ENCODE results near the gene RNASE3. TPM values are rescaled to one million over a fixed set of nuclear protein-coding genes. Genes with fewer than 3 reads are reported as not detected.

The RNASE3 gene
- total RNA-seq, 4 donors from 2014 or later = not detected

Other genes with a start within 250 kb of the RNASE3 start
- not detected for gene OR6S1, start 249.7 kb upstream of the RNASE3 start, total RNA-seq
- 100 to 1,000 TPM; 115 to 280 (median 181) TPM for gene RNASE4, start 206.8 kb upstream of the RNASE3 start, total RNA-seq
- 100 to 1,000 TPM in 1 of 4 donors, 10 to 100 TPM in 3; 24.4 to 114 (median 45.6) TPM for gene ANG, start 202.6 kb upstream of the RNASE3 start, total RNA-seq
- not detected for gene EDDM3A, start 145.5 kb upstream of the RNASE3 start, total RNA-seq
- not detected for gene EDDM3B, start 123.0 kb upstream of the RNASE3 start, total RNA-seq
- gene RNASE6, start 110.1 kb upstream of the RNASE3 start, total RNA-seq = 10 to 100 TPM; 18.0 to 48.5 (median 30.1) TPM
- gene RNASE1, start 88.5 kb upstream of the RNASE3 start, total RNA-seq = 1,000 to 10,000 TPM in 3 of 4 donors, 100 to 1,000 TPM in 1; 999 to 1,585 (median 1,253) TPM
- 1 to 10 TPM; 2.5 to 8.2 (median 5.5) TPM for gene RNASE2, start 64.1 kb downstream of the RNASE3 start, total RNA-seq
- 10 to 100 TPM; 36.8 to 89.7 (median 51.3) TPM for gene METTL17, start 98.6 kb downstream of the RNASE3 start, total RNA-seq
- not detected for gene SLC39A2, start 107.9 kb downstream of the RNASE3 start, total RNA-seq
- gene NDRG2, start 133.7 kb downstream of the RNASE3 start, total RNA-seq = 100 to 1,000 TPM; 169 to 444 (median 218) TPM
- gene TPPP2, start 138.8 kb downstream of the RNASE3 start, total RNA-seq = not detected
- gene RNASE13, start 143.4 kb downstream of the RNASE3 start, total RNA-seq = not detected
- gene RNASE7, start 151.0 kb downstream of the RNASE3 start, total RNA-seq = not detected
- gene RNASE8, start 166.4 kb downstream of the RNASE3 start, total RNA-seq = not detected
- gene ARHGEF40, start 178.9 kb downstream of the RNASE3 start, total RNA-seq = 10 to 100 TPM; 30.0 to 91.3 (median 40.6) TPM
- 10 to 100 TPM; 19.2 to 56.3 (median 38.1) TPM for gene ZNF219, start 207.3 kb downstream of the RNASE3 start, total RNA-seq
- gene TMEM253, start 209.7 kb downstream of the RNASE3 start, total RNA-seq = 1 to 10 TPM in 1 of 4 donors, under 1 TPM in 1, not detected in 2; 0.75 to 2.4 TPM

All from omental fat pad (tissue), 4 donors.